ES-I3 (cell line): ENCODE data around the gene TMEM235.
"Not testable (repeated sequence)": the region's sequence is repeated elsewhere in the genome, so short reads cannot be mapped to it uniquely, and the experiment has no call there.

Experiments used
- H3K36me3 ChIP-seq: 2 replicates; pipeline ENCODE4 v1.6.1; 2013; ENCODE audit warnings: mild to moderate bottlenecking, low read length, control low read depth, moderate library complexity; ENCODE audit not compliant: insufficient read depth
- H3K4me1 ChIP-seq: 2 replicates; pipeline ENCODE4 v1.6.1; 2013; ENCODE audit warnings: mild to moderate bottlenecking, control low read depth, low read length; ENCODE audit not compliant: insufficient read depth
- H3K9ac ChIP-seq: 2 replicates; pipeline ENCODE4 v1.6.1; 2013; ENCODE audit warnings: low read depth, mild to moderate bottlenecking, low read length, moderate library complexity
- H3K9me3 ChIP-seq: 2 replicates; pipeline ENCODE4 v1.6.1; 2013; ENCODE audit warnings: mild to moderate bottlenecking, low read length, moderate library complexity; ENCODE audit not compliant: control insufficient read depth, insufficient read depth

The TMEM235 gene

GRCh38 chr17:78226055-78226758, 5.2 kb upstream of the TMEM235 start:
- H3K9me3 ChIP-seq = no peaks in the 10 kb centered on the region; the same call in 1 of the 2 replicates
- H3K4me1 ChIP-seq = no peaks in the 10 kb centered on the region; the same call in 1 of the 2 replicates
- H3K9ac ChIP-seq = no peak overlapping the region
- peaks cover 7% of the 10 kb centered on the region for H3K36me3 ChIP-seq

- H3K36me3 ChIP-seq = peaks cover 7% of the 10 kb centered on the region
- no peaks in the 10 kb centered on the region; the same call in 1 of the 2 replicates for H3K9me3 ChIP-seq
- no peak overlapping the region for H3K9ac ChIP-seq
- no peaks in the 10 kb centered on the region; the same call in 1 of the 2 replicates for H3K4me1 ChIP-seq
These were observed 4.5 kb upstream of the TMEM235 start for GRCh38 chr17:78226759-78227454.

- H3K4me1 ChIP-seq = no peaks in the 10 kb centered on the region; the same call in 1 of the 2 replicates
- H3K36me3 ChIP-seq = peaks cover 7% of the 10 kb centered on the region
- H3K9me3 ChIP-seq = no peaks in the 10 kb centered on the region; the same call in 1 of the 2 replicates
- H3K9ac ChIP-seq = no peak overlapping the region
These were observed 3.9 kb upstream of the TMEM235 start for GRCh38 chr17:78227455-78227916.

- no peaks in the 10 kb centered on the region; the same call in 1 of the 2 replicates for H3K9me3 ChIP-seq
- H3K36me3 ChIP-seq = peaks cover under 1% of the 10 kb centered on the region; the same call in 1 of the 2 replicates
- no peaks in the 10 kb centered on the region; the same call in 1 of the 2 replicates for H3K4me1 ChIP-seq
- no peak overlapping the region for H3K9ac ChIP-seq
These were observed 3.3 kb upstream of the TMEM235 start for GRCh38 chr17:78228176-78228575.

- no peaks in the 10 kb centered on the region; the same call in 1 of the 2 replicates for H3K4me1 ChIP-seq
These were observed 1.0 kb upstream of the TMEM235 start for GRCh38 chr17:78230252-78230962.

GRCh38 chr17:78231991-78232858, 794 bp downstream of the TMEM235 start:
- H3K9me3 ChIP-seq = no peaks in the 10 kb centered on the region
- H3K36me3 ChIP-seq = no peaks in the 10 kb centered on the region
- peak overlapping the region; percentile 49; the same call in 1 of the 2 replicates for H3K9ac ChIP-seq
- H3K4me1 ChIP-seq = no peaks in the 10 kb centered on the region

More at GRCh38 chr17:78230252-78230962, 1.0 kb upstream of the TMEM235 start:
- H3K9me3 ChIP-seq = no peaks in the 10 kb centered on the region
- no peaks in the 10 kb centered on the region for H3K36me3 ChIP-seq
- no peak overlapping the region for H3K9ac ChIP-seq

- Histone ChIP-seq H3K36me3 (no peaks in the 10 kb centered on the region), H3K9ac (no peak overlapping the region), H3K4me1 (no peaks in the 10 kb centered on the region; the same call in 1 of the 2 replicates), H3K9me3 (no peaks in the 10 kb centered on the region)
These were observed 1.4 kb downstream of the TMEM235 start for GRCh38 chr17:78232859-78233173.

GRCh38 chr17:78233678-78234077, 2.2 kb downstream of the TMEM235 start:
- H3K4me1 ChIP-seq = no peaks in the 10 kb centered on the region; the same call in 1 of the 2 replicates
- no peaks in the 10 kb centered on the region for H3K9me3 ChIP-seq
- no peaks in the 10 kb centered on the region for H3K36me3 ChIP-seq
- H3K9ac ChIP-seq = no peak overlapping the region

- H3K9me3 ChIP-seq = no peaks in the 10 kb centered on the region
- no peaks in the 10 kb centered on the region; the same call in 1 of the 2 replicates for H3K4me1 ChIP-seq
- H3K9ac ChIP-seq = no peak overlapping the region
- no peaks in the 10 kb centered on the region for H3K36me3 ChIP-seq
These were observed 2.9 kb downstream of the TMEM235 start for GRCh38 chr17:78234261-78234865.

GRCh38 chr17:78235022-78235421, 3.6 kb downstream of the TMEM235 start:
- H3K4me1 ChIP-seq, H3K36me3 ChIP-seq, H3K9me3 ChIP-seq, H3K9ac ChIP-seq: not testable (repeated sequence)

GRCh38 chr17:78235885-78236284, 4.5 kb downstream of the TMEM235 start:
- Histone ChIP-seq H3K4me1 (no peaks in the 10 kb centered on the region; the same call in 1 of the 2 replicates), H3K9ac (no peak overlapping the region), H3K9me3 (no peaks in the 10 kb centered on the region), H3K36me3 (no peaks in the 10 kb centered on the region)

GRCh38 chr17:78236362-78237127, 5.1 kb downstream of the TMEM235 start:
- Histone ChIP-seq H3K9me3 (no peaks in the 10 kb centered on the region), H3K36me3 (no peaks in the 10 kb centered on the region), H3K4me1 (no peaks in the 10 kb centered on the region; the same call in 1 of the 2 replicates), H3K9ac (no peak overlapping the region)
